Measurements from ENCODE around the gene CDC25C.
"Not testable (repeated sequence)": the region's sequence is repeated elsewhere in the genome, so short reads cannot be mapped to it uniquely, and the experiment has no call there.

The CDC25C gene

DNA sequence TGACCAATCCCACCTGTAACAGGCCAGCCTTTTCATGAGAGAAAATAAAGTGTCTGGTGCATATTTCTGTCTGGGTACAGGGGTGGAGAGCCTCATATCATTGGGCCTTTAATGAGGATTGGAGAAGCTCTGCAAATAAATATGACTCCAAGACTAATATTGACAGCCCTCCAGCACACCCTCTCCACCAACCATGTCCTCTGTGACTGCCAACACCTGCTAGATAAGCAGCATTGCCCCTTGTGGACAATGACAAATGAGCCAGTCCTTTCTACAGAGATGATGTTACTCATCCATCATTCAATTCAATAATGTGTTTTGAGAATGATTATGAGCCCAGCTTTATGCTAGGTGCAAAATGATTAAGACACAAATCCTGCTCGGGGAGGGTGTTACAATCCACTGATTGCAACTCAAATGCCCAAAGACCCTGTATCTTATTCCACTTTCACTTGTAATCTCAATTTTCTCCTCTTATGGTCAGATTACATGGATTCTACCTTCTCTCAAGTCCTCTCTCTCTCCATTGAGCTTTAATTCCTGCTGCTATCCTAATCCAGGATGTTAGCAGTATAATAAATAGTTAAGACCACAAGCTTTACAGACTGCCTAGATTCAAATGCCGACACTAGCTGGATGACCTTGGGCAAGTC is 55.1 kb downstream of the CDC25C start:
- no peak for DNase-seq (ENCODE audit: low read depth in 1 of 2, low spot score in 1 of 2)

DNA sequence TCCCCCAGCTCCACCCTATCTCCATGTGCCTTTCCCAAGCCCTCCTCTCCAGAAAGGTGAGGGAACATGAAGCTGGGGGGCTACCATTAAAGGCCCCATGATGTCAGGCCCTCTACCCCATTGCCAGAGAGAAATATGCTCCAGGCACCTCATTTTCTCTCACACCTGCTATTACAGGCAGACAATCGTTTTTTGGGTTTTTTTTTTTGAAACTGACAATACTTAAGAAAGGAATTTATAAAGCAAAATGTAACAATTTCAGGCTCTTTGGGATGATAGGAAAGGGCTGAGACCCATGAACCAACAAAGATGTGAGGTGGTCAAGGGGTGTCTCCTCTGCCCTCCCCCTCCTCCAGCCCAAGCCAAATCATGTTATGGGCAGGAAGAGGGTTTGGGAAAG is 55.7 kb downstream of the CDC25C start:
- DNase-seq (ENCODE audit: low read depth in 1 of 2, low spot score in 1 of 2) = no peak

DNA sequence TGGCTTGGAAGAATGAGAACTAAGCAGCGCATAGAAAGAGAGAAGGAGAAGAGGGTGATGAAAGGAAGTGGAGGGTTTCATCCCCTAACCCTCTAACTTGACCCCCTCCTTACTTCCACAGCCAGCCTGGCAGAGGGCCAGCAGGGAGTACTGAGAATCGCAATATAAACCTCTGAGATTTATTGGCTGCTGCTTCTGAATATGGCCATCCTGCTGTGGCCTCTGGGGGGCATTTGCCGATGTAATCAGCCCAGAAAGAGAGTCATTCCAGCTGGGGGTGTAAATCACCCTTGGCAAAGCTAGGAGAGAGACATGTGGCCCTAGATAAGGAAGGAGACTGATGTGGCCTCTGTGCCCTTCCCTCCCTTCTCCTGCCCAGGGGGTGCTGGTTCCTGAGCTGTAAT is 56.2 kb downstream of the CDC25C start:
- DNase-seq (ENCODE audit: low read depth in 1 of 2, low spot score in 1 of 2) = no peak

DNA sequence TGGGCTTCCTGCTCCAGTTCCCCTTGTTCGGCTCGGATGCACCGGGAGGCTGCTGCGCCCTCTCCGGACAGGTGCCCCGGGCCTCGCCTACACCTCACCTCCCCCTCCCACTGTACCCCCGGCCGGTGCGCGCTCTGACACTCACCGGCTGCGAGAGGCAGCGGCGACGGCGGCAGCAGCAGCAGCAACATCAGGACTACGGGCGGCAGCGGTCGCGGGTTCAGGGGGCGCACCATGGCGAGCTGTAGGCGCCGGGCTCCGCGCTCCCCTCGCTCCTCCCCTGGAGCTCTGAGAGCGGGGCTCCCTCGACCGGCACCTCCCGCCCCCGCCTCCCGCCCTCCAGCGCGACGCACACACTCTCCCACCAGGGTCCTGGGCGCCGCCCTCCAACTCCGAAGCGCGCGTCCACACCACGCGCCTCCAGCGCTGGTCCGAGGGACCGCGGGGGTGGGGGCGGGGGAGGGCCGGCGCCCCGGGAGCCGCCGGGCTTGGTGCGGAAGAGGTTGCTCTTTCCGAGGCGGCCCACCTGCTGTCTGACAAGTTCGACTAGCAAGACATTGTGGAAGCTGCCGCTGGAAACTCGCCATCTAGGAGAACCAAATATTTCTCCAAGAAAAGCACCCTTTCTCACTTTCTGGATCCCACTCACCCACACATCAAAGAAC is 57.3 kb downstream of the CDC25C start, which contains the start of gene GFRA3:
TSS of gene GFRA3 (minus strand) at position 433 of the 665 bp plus-strand sequence. CDS start at position 236, 197 bp downstream.
- no peak for DNase-seq (ENCODE audit: low read depth in 1 of 2, low spot score in 1 of 2)

DNA sequence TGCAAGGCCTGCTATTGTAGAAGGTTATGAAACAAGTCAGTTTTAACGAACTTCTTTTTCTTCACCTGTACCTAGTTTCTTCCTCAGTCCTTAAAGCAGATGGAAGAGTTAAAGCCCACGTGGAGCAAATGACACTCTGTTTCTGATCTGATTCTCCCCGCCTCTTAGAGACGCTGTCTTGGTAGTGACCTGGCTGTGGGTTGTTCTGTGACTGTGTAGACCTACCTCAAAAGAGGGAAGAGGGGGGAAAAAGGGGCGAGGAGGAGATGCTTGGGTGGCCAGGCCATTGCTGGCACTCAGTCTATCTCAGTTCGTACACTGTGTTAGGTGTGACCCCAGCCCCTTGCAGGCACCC is 57.8 kb downstream of the CDC25C start:
- DNase-seq (ENCODE audit: low read depth in 1 of 2, low spot score in 1 of 2) = no peak

DNA sequence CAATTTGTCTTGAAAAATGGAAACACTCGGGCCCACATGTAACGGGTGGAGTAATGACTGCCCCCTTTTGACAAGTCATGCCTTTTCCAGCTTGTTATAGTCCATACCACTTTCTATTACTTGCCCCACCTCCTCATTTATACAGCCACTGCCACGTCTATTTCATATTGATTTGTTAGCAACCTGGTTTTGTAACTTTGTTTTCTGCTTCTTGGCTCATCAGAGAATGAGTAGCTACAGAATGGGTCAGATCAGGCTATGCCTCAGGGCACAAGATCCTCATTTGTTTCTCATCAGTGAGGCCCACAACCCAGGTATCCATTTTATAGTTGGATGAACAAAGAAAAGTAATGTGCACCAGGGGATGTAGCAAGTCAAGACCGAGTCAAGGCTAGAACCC is 58.9 kb downstream of the CDC25C start:
- DNase-seq (ENCODE audit: low read depth in 1 of 2, low spot score in 1 of 2) = no peak

DNA sequence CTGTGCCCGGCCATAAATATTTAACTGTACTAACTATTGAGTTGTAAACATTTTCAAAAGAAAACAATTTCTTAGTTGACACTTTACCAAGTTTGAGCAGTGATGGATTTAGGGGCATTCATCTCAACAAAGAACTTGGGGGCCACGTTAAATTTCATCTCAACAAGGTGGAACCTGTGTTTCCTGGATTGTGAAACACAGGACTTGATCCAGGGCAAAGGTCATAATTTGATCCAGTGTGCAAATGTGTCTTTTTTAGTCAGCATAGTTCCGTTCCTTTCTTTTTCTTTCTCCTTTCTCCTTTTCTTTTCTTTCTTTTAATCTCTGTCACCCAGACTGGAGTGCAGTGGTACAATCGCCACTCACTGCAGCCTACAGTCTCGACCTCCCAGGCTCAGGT is 60.3 kb downstream of the CDC25C start:
- DNase-seq (ENCODE audit: low read depth in 1 of 2, low spot score in 1 of 2) = no peak

DNA sequence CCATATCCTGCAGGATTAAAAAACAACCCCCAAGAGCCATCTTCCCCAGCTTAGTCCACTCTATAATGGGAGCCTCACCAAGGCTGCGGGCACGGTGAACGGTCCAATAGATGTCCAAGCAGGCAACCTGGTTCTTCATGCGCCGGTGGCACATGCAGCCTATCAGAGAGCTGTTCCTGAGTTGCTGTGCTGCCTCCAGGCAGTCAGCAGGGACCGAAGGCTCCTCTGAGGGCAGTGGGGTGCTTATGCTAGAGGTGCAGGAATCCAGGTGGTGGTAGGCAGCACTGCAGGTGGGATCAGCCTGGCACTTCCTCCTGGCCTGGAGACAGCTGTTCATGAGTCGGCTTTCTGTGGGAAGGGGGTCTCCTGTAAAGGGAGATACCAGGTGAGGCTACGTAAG is 67.4 kb downstream of the CDC25C start:
- DNase-seq (ENCODE audit: low read depth in 1 of 2, low spot score in 1 of 2) = no peak

DNA sequence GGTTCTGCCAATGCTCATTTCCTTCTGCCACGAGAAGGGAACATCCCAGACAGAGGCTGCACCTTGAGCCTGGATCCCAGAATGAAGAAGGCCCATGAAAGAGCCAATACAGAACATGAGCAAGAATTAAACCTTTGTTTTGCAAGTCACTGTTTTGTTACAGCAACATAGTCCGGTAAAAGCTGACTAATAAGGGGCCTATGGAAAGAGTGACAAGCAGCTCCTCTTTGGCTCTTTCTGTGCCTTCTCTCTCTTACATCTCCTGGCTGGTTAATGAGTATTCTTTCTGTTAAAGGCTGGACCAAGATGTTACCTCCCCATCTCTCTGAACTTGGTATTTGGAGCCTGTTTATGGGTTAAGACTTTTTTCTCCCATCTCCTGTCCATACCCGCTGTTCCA is 68.0 kb downstream of the CDC25C start:
- no peak for DNase-seq (ENCODE audit: low read depth in 1 of 2, low spot score in 1 of 2)

DNA sequence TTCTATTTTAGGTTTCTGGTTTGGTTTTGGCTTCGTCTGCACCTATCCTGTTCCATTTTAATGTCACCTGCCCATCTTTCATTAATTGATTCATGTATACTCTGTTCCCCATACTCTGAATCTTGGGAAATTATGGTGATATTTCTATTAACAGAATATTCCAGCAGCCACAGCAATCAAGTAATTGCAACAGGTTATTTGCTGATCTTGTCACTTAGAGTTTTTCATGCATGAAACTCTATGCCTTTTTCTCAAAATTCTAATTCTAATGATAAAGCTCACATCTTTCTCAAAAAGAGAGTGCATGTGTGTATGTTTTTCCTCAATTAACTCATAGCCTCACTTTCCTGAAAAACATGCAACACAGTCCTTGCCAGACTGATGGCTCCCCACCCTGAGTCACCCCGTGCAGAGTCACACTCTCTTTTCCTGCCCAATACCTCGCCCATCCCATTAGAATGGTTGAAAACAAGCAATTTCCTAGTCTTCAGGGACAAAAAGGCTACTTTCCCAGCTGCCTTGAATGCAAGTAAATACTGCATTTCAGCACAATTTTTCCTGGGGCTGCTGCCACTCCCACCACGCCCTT is 72.8 kb downstream of the CDC25C start:
- no peak for DNase-seq (ENCODE audit: low read depth in 1 of 2, low spot score in 1 of 2)

DNA sequence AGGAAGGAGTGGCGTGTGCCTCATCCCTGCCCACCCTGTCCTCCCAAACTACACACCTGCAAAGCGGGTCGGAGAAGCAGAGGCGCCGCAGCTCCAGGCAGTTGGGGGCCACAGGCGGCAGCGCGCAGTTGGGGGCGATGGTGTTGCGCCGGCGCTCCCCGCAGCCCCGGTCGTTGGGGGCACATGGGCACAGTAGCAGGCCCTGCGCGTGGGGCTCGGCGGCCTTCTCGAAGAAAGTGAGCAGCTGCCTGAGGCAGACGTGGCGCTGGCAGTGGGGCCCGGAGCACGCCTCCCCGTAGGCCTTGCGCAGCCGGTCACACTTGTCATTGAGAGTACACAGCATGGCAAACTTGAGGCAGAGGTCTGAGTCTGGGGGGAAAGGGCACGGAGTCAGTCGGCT is 74.0 kb downstream of the CDC25C start:
- no peak for DNase-seq (ENCODE audit: low read depth in 1 of 2, low spot score in 1 of 2)

DNA sequence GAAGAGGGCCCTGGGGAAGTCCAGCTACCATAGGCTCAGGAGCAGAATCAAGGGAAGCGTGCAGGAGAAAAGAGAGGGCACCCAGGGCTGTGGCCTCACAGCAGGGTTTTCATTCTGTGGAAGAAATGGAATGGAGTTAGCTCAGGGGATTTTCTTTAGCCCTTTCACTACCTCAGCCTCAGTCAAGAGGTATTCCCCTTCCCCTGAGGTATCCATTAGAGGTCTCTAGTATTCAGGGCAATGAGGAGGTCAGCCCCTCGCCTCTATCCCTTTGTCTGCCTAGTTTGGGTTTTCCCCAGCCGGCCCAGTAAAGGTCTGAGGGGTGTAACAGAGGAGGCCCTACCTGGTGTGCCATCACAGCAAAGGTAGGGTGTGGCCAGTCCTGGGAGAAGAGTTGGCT is 78.7 kb downstream of the CDC25C start:
- no peak for DNase-seq (ENCODE audit: low read depth in 1 of 2, low spot score in 1 of 2)

DNA sequence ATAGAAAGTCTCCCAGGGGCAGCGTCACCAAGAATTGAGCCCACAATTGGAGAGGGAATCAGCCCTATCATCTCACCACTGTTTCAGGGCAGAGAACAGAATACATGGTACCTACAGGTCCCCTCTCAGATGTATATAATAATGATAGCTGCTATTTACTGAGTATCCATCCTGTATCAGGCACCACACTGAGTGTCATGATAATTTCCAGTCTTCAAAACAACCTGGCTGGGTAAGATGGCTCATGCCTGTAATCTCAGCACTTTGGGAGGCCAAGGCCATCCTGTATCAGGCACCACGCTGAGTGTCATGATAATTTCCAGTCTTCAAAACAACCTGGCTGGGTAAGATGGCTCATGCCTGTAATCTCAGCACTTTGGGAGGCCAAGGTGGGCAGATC is 83.8 kb downstream of the CDC25C start:
- DNase-seq (ENCODE audit: low read depth in 1 of 2, low spot score in 1 of 2) = not testable (repeated sequence)

DNA sequence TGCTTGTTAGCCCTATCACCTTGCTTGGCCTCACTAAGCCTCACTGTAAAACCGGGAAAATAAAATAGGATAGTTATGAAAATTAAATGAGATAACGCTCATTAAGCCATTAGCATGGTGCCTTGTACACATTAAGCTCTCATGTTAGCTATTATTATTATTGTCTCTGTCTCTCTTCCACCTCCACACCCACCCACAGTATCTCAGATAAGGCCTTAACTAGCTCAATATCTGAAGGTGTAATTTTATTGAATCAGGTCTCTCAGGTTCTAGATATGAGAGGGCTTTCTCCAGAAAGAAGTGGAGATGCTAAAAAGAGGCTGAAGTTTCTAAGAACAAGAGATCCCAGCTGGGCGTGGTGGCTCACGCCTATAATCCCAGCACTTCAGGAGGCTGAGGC is 84.8 kb downstream of the CDC25C start:
- no peak for DNase-seq (ENCODE audit: low read depth in 1 of 2, low spot score in 1 of 2)

DNA sequence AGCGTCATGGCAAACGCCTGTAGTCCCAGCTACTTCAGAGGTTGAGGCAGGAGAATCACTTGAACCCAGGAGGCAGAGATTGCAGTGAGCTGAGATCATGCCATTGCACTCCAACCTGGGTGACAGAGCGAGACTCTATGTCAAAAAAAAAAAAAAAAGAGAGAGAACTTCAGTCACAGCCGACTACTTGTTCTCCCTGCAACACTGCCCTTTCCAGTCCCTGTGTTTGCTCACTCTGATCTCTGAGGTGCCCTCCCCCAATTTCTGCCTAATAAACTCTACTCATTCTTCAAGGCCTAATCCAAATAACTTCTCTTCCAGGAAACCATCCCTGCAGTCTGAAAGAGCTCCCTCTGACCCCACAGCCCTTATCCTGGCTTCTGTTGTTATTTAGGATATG is 85.3 kb downstream of the CDC25C start:
- no peak for DNase-seq (ENCODE audit: low read depth in 1 of 2, low spot score in 1 of 2)

DNA sequence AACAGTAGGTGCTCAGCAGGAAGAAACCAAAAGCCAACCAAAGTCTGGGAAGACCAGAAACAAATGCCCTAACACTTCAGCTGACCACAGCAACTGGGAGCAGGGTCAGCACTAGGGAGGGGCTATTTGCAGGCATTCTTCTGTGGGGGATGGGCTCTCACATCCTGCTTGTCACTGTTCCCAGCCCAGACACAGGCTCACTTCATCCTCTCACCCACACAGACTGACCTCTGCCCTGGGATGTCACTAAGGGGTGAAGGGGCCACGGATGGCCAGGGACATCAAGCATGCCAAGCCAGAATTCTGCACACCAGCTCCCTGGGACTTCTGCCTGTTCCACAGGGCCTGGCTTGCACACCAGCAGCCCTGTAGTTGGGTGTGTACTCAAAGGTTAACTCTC is 85.9 kb downstream of the CDC25C start:
- no peak for DNase-seq (ENCODE audit: low read depth in 1 of 2, low spot score in 1 of 2)

DNA sequence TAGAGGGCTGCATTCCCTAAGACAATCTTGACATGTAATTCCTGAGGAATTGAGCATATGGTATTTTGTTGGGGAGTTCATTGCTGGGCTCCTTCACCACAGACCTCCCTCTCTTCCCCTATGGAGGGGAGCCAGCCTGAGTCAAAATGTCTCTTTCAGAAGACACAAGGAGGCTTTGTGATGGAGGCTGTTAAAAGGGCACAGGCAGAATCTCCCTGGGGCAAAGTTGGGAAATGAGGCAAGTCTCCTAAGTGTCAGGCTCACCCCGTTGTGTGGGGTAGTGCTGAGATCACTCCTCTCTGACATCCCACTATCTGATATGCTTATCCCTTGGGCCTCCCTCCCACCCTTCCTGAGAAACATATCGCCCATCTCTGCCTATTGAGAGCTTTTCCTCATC is 87.8 kb downstream of the CDC25C start:
- no peak for DNase-seq (ENCODE audit: low read depth in 1 of 2, low spot score in 1 of 2)

DNA sequence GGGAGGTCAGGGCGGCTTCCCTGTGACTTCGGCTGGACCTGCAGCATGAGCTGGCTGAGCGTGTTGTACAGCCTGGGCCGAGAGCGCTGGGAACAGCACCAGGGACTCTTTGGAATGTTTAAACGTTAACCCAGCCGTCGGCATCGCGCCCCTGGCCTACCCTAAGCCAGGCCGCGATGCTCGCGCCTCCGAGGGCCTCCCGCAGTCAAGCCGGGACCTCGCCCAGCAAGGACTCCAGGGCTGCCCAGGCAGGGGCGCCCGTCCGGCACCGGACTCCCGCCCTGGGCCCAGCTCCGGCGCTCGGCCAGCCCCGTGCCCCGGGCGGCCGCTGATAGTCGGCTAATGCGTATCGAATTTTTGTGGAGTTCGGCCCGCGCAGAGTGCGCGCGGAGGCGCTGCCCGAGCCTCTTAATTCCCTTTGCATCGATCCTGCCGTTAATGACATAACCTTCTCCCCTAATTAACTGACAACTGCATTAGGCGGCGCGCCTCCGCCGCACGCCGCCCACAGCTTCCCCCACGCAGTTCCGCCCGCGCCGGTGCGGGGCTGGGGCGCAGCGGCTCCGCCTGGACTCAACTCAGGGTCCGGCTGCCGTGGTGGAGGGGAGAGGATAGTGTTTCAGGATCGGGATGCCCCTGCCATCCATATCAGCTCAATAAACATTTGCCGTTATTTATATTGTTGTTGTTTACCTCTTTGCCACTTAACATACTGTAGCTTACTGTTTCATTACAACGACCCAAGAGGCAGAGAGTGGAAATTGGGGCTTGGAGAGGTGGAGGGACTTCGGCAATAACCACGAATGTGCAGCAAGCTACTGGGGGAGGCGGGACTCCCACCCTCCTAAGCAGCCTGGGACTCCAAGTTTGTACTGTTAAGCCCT is 89.7 kb downstream of the CDC25C start:
- no peak for DNase-seq (ENCODE audit: low read depth in 1 of 2, low spot score in 1 of 2)

DNA sequence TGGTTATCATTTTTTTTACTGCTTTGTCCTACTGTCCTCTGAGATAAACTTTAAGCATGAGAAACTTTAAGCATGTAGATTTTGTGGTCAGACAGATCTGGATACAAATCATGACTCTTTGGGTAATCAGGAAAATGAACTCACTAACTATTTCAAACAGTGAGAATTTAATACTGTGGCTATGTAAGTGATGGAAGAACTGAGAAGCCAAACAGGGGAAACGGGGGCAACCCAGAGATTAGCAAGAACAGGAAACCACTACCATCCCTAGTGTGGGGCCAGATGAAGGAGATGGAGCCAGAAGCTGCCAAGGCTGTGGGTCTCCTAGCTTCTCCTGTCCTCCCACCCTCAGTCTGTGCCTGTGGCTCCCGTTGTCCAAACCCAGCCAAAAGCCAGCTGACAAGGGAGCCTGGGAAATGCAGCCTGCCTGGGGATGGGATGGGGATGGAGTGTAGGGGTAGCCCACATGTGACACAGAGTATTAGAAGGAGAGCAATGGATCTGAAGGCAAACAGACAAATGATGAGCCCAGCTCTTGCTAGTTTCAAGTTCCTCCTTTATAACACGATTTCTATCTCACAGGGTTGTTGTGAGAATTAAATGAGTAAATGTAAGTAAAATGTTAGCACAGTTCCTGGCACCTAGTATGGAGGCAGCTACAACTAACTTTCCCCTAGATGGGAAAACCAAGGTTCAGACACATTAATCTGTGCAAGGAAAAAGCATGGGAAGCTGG is 90.8 kb downstream of the CDC25C start:
- no peak for DNase-seq (ENCODE audit: low read depth in 1 of 2, low spot score in 1 of 2)

DNA sequence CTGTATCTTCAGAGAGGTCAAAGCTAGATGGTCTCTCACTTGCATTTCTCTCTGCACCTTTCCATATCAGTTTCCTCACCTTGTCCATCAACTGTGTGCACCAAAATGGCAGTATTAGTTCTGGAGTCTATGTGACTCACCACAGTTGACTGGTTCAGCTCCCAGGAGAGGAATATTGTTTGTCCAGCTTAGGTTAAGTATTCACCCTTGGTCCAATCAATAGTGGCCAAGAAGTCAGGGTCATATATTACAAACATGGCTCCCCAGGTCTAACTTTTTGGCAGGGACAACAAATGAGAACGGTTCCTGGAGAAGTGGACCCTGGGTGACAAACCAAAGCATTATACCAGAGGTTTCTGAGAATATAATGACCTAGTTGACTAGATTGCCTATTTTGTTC is 93.6 kb downstream of the CDC25C start:
- DNase-seq (ENCODE audit: low read depth in 1 of 2, low spot score in 1 of 2) = no peak

Measured in stimulated activated CD4-positive, alpha-beta T cell treated with anti-CD3 and anti-CD28 coated beads, Interleukin-15, amount 100 ng/mL, for 1 hour (primary cell).